Esophagus muscularis mucosa (tissue), 4 donors: Measurements from ENCODE around the gene PRKAR2A. TPM values are rescaled to one million over a fixed set of nuclear protein-coding genes. Genes with fewer than 3 reads are reported as not detected.

Experiments
- DNase-seq: peaks from one replicate; pipeline ENCODE4 v3.0.0-alpha.2; 2017; ENCODE audit errors: extremely low spot score
- H3K27ac ChIP-seq, 4 donors: fragments of 200-600 bp; sonication (generic); replicated peaks in 1 of 4; 1 replicate in 3 of 4; 2 replicates in 1 of 4; pipeline ENCODE4 v1.5.1; 2016 to 2019; ENCODE audit warnings: mild to moderate bottlenecking in 1 of 4
- H3K27me3 ChIP-seq, 4 donors: fragments of 200-600 bp; sonication (generic); one replicate each; pipeline versions ENCODE4 v1.5.1 to v1.6.0; 2016 to 2019
- H3K36me3 ChIP-seq, 4 donors: fragments of 200-600 bp; sonication (generic); one replicate each; pipeline ENCODE4 v1.5.1; 2016 to 2019
- H3K4me1 ChIP-seq, 4 donors: fragments of 200-600 bp; sonication (generic); one replicate each; pipeline ENCODE4 v1.5.1; 2016 to 2019
- H3K4me3 ChIP-seq, 4 donors: fragments of 200-600 bp; sonication (generic); 1 replicate in 2 of 4; 2 replicates in 2 of 4; pipeline ENCODE4 v1.5.1; 2016 to 2019; ENCODE audit warnings: mild to moderate bottlenecking in 4 of 4, moderate library complexity in 1 of 4
- H3K9me3 ChIP-seq, 4 donors: fragments of 200-600 bp; sonication (generic); 1 replicate in 3 of 4; 2 replicates in 1 of 4; pipeline ENCODE4 v1.5.1; 2016 to 2019
- EP300 ChIP-seq: sonication (generic); formaldehyde crosslinking; IDR thresholded peaks from one replicate; pipeline ENCODE4 v1.6.1; 2017; ENCODE audit warnings: antibody characterized with exemption
- POLR2A ChIP-seq: fragments of 450-650 bp; IDR thresholded peaks from one replicate; pipeline ENCODE4 v1.6.1; 2017; ENCODE audit warnings: antibody characterized with exemption, moderate library complexity, mild to moderate bottlenecking, low read depth
- POLR2AphosphoS5 ChIP-seq, 2 donors: sonication (generic); formaldehyde crosslinking; IDR thresholded peaks; one replicate each; pipeline ENCODE4 v1.6.1; 2017; ENCODE audit warnings: antibody characterized with exemption in 2 of 2
- WGBS: methylation state at CpG from one replicate; pipeline ENCODE4 v1.1.5; 2018; 5-methylcytosine and 5-hydroxymethylcytosine counted together
- intact Hi-C: fragments of 100-400 bp; cut with DNase I; formaldehyde crosslinking; loops from one replicate; pipeline ENCODE4 v1.15.1; 2023
- total RNA-seq, 4 donors: library from RNA; depleted of rRNA; stranded (reverse); fragments of >200 nt; gene quantifications; one replicate each; pipeline versions ENCODE4 v1.1.0 to v1.2.1, GENCODE V29; 2016
- TF ChIP-seq, protein P1 (sequence below), 3 experiments: fragments of 200-600 bp in 2 of 3; fragments of 450-650 bp in 1 of 3; sonication (generic) in 2 of 3; IDR thresholded peaks; one replicate each; pipeline ENCODE4 v1.5.1; 2017 to 2019; ENCODE audit warnings: antibody characterized with exemption in 3 of 3, mild to moderate bottlenecking in 2 of 3, moderate library complexity in 1 of 3

PRKAR2A gene
- total RNA-seq, 4 donors from 2014 or later = 30.7 to 43.3 (median 34.2) TPM

DNA sequence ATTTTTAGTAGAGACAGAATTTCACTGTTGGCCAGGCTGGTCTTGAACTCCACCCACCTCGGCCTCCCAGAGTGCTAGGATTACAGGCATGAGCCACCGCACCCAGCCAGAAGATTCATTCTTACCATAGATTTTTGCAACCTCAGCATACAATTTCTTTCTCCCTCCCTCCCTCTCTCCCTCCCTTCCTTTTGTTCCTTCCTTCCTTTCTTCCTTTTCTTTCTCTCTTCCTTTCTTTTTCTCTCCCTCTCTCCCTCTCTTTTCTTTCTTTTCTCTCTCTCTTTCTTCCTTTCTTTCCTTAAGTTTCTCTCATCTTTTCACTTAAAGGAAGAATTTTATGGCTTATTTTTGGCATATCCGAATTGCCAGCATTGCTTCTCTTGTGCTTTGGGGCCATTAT is 58.0 kb downstream of the PRKAR2A start:
- TF ChIP-seq EP300 (no peak), POLR2A (no peak), POLR2AphosphoS5 (IDR thresholded peaks at IDR 0.05) (no peak)
- TF ChIP-seq, protein P1, sequence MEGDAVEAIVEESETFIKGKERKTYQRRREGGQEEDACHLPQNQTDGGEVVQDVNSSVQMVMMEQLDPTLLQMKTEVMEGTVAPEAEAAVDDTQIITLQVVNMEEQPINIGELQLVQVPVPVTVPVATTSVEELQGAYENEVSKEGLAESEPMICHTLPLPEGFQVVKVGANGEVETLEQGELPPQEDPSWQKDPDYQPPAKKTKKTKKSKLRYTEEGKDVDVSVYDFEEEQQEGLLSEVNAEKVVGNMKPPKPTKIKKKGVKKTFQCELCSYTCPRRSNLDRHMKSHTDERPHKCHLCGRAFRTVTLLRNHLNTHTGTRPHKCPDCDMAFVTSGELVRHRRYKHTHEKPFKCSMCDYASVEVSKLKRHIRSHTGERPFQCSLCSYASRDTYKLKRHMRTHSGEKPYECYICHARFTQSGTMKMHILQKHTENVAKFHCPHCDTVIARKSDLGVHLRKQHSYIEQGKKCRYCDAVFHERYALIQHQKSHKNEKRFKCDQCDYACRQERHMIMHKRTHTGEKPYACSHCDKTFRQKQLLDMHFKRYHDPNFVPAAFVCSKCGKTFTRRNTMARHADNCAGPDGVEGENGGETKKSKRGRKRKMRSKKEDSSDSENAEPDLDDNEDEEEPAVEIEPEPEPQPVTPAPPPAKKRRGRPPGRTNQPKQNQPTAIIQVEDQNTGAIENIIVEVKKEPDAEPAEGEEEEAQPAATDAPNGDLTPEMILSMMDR (IDR thresholded peaks at IDR 0.05) = no peak
- 96% methylated on average over 3 of the region's 3 CpGs for WGBS
- Histone ChIP-seq H3K27ac (no peak overlapping the region), H3K9me3 (no peaks in the 10 kb centered on the region), H3K4me3 (no peak overlapping the region), H3K27me3 (no peaks in the 10 kb centered on the region), H3K36me3 (peaks cover 13 to 59% (median 33%) of the 10 kb centered on the region in 4 donors), H3K4me1 (no peaks in the 10 kb centered on the region)
- DNase-seq = no peak
- intact Hi-C loops = no loop called here

DNA sequence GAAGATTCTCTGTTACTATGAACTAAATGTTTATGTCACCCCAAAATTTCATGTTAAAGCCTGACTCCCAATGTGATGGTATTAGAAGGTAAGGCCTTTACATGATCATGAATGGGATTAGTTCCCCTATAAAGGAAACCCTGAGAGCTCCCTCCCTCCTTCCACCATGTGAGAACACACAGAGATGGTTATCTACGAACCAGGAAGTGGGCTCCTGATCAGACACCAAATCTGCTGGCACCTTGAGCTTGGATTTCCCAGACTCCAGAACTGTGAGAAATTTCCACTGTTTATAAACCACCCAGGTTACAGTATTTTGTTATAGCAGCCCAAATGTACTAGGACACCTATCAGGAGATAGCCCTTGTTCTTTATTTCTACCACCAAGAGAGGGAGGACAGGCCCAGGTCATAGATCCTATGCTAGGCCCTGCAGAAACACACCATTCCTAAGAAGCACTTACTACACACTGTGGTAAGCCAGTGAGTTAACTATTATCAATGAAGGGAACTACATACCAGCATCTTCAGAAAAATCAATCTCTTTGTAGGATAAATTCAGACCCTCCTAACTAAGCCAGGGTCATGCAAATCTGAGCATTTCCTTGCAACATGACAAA is 59.0 kb downstream of the PRKAR2A start:
- Histone ChIP-seq H3K27me3 (no peaks in the 10 kb centered on the region), H3K9me3 (no peaks in the 10 kb centered on the region), H3K27ac (no peak overlapping the region), H3K4me1 (no peaks in the 10 kb centered on the region), H3K36me3 (peaks cover 13 to 66% (median 42%) of the 10 kb centered on the region in 4 donors), H3K4me3 (no peak overlapping the region)
- TF ChIP-seq EP300 (no peak), POLR2AphosphoS5 (IDR thresholded peaks at IDR 0.05) (no peak), POLR2A (no peak)
- TF ChIP-seq, protein P1 (IDR thresholded peaks at IDR 0.05) = no peak
- WGBS = 78% methylated on average over 1 of the region's 1 CpG
- no peak for DNase-seq
- intact Hi-C loops = no loop called here

DNA sequence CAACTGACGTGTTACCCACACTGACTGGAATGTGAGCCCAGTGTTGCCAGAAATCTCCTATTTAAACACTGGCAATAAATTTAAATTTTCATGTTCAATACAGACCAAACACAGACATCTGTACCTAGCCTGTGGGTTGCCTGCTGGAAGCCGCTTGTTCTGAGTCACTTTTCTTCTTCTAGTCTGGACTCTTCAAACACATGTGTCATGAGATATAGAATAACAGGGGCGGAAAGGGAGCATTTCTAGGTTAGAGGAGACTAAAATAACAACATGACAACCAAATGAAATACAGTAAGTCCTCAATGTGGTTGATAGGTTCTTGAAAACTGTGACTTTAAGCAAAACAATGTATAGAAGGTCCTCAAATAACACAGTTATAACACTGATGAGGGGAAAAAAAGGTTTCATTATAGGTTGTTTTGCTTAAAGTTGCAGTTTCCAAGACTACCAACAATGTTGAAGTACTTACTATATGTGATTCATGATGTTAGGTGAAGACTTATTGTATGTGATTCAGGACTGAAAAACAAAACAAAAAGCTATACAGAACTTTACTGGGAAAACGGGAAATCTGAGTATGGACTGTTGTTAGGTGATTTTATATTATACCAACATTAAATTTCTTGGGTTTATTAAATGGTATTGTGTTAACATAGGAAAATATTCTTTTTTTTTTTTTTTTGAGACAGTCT is 63.1 kb downstream of the PRKAR2A start:
- Histone ChIP-seq H3K4me3 (no peak overlapping the region), H3K36me3 (peaks cover 21 to 78% (median 54%) of the 10 kb centered on the region in 4 donors), H3K9me3 (no peaks in the 10 kb centered on the region), H3K27me3 (no peaks in the 10 kb centered on the region), H3K27ac (no peak overlapping the region), H3K4me1 (no peaks in the 10 kb centered on the region)
- intact Hi-C loops = no loop called here
- DNase-seq = no peak
- WGBS = 86% methylated on average over 4 of the region's 4 CpGs
- TF ChIP-seq, protein P1 (IDR thresholded peaks at IDR 0.05) = no peak
- TF ChIP-seq POLR2AphosphoS5 (IDR thresholded peaks at IDR 0.05) (no peak), POLR2A (no peak), EP300 (no peak)

DNA sequence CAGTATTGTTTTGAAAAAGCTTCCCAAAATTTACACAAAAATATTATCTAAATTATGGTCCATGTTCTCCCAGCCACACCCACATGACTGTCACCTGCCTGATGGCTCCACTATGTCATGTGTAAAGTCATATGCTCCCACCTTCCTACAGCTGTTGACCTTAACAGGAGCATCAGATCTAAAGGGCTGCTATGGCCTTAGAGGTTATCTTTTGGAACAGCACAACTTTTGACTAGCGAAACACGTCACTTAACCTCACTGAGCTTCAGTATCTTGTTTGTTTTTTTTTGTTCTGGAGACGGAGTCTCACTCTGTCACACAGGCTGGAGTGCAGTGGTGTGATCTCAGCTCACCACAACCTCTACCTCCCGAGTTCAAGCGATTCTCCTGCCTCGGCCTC is 64.4 kb downstream of the PRKAR2A start:
- H3K9me3 ChIP-seq = no peaks in the 10 kb centered on the region
- H3K4me3 ChIP-seq = no peak overlapping the region
- WGBS = 78% methylated on average over 6 of the region's 6 CpGs
- TF ChIP-seq EP300 (no peak), POLR2A (no peak), POLR2AphosphoS5 (IDR thresholded peaks at IDR 0.05) (no peak)
- TF ChIP-seq, protein P1 (IDR thresholded peaks at IDR 0.05) = no peak
- H3K27ac ChIP-seq = no peak overlapping the region
- DNase-seq = no peak
- intact Hi-C loops = no loop called here
- H3K36me3 ChIP-seq = peaks cover 11 to 76% (median 52%) of the 10 kb centered on the region in 4 donors
- H3K27me3 ChIP-seq = no peaks in the 10 kb centered on the region
- H3K4me1 ChIP-seq = no peaks in the 10 kb centered on the region
